ENCODE results near the gene ATP9B.

DNA sequence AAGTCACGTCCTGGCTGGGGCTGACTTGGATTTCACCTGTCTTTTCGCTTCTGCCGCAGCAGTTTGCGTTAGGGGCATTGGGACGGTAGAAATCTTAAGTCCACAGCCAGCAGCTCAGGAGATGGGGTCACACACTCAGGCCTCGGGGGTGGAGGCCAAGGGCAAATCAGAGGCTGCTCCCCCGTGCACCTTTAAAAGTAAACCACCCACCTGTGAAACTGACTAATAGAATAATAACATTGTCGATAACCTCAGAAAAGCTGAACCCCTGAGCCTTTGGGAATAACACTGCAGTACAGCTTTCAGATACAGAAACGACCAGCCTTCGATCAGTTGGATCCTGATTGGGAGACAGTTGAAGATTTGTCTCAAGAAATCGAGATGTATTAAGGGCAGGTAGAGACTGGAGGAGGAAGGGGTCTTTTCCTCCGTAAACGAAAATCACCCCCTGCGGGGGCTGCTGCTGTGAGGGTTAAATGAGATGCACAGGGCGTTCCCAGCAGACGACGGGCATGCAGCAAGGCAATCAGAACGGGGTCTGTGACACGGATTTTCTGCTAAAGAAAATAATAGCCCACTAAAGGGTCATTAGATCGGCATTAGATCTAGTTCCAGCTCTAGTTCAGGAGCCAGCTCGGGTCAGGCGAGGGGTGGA, 310.2 kb downstream of the ATP9B start:
- TF ChIP-seq EZH2 (IDR thresholded peaks at IDR 0.05; ENCODE audit: low read length, unreplicated experiment) (no peak), EZH2phosphoT487 (IDR thresholded peaks at IDR 0.05; ENCODE audit: borderline replicate concordance, low read length) (no peak)
- TF ChIP-seq, protein P1, sequence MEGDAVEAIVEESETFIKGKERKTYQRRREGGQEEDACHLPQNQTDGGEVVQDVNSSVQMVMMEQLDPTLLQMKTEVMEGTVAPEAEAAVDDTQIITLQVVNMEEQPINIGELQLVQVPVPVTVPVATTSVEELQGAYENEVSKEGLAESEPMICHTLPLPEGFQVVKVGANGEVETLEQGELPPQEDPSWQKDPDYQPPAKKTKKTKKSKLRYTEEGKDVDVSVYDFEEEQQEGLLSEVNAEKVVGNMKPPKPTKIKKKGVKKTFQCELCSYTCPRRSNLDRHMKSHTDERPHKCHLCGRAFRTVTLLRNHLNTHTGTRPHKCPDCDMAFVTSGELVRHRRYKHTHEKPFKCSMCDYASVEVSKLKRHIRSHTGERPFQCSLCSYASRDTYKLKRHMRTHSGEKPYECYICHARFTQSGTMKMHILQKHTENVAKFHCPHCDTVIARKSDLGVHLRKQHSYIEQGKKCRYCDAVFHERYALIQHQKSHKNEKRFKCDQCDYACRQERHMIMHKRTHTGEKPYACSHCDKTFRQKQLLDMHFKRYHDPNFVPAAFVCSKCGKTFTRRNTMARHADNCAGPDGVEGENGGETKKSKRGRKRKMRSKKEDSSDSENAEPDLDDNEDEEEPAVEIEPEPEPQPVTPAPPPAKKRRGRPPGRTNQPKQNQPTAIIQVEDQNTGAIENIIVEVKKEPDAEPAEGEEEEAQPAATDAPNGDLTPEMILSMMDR (conservative IDR thresholded peaks at IDR 0.05; ENCODE audit: low read depth, low read length) = no peak

All from PC-3 (cell line).